ENCODE data around the gene PAH.

The PAH gene

GRCh38 chr12:102965281-102966155, 48.5 kb upstream of the PAH start:
- POLR2A ChIA-PET = no interaction called here
- H3K9me3 ChIP-seq (ENCODE audit: control insufficient read depth, insufficient read depth, low read depth, low read length) = no peaks in the 10 kb centered on the region

More at GRCh38 chr12:102965281-102966155, 48.5 kb upstream of the PAH start:
- no peaks in the 10 kb centered on the region for H3K36me3 ChIP-seq (ENCODE audit: control insufficient read depth in 2 of 2, insufficient read depth in 1 of 2, low read length in 2 of 2)
- H3K4me1 ChIP-seq (ENCODE audit: control insufficient read depth, insufficient read depth, low read length) = no peaks in the 10 kb centered on the region
- H3K27ac ChIP-seq (ENCODE audit: extremely low read depth, low read depth, low read length) = no peak overlapping the region
- CTCF ChIA-PET = no interaction called here
- TF ChIP-seq ZIC2 (tag by site-specific recombination; IDR thresholded peaks at IDR 0.05) (no peak), ZNF140 (tag by site-specific recombination; IDR thresholded peaks at IDR 0.05) (no peak), ZNF266 (tag by site-specific recombination; IDR thresholded peaks at IDR 0.05; ENCODE audit: low read depth) (no peak), ZNF114 (tag by site-specific recombination; IDR thresholded peaks at IDR 0.05) (no peak), TSHZ1 (tag by site-specific recombination; IDR thresholded peaks at IDR 0.05; ENCODE audit: borderline replicate concordance) (no peak), ZNF530 (tag by site-specific recombination; IDR thresholded peaks at IDR 0.05; ENCODE audit: low read depth) (no peak), ZNF133 (tag by site-specific recombination; IDR thresholded peaks at IDR 0.05) (no peak), ZNF76 (tag by site-specific recombination; IDR thresholded peaks at IDR 0.05; ENCODE audit: borderline replicate concordance, low read depth) (no peak), ATF2 (tag by site-specific recombination; IDR thresholded peaks at IDR 0.05; ENCODE audit: low read depth) (no peak), ZNF354C (tag by site-specific recombination; IDR thresholded peaks at IDR 0.05; ENCODE audit: borderline replicate concordance, low read depth) (no peak), ZNF324 (tag by site-specific recombination; IDR thresholded peaks at IDR 0.05) (no peak), ZNF521 (tag by site-specific recombination; IDR thresholded peaks at IDR 0.05) (no peak), YY1 (tag by site-specific recombination; IDR thresholded peaks at IDR 0.05) (no peak), ZNF335 (tag by site-specific recombination; conservative IDR thresholded peaks at IDR 0.05) (no peak), YY2 (tag by site-specific recombination; IDR thresholded peaks at IDR 0.05) (no peak), ZNF510 (tag by site-specific recombination; IDR thresholded peaks at IDR 0.05; ENCODE audit: insufficient replicate concordance) (no peak), KLF10 (tag by site-specific recombination; IDR thresholded peaks at IDR 0.05) (no peak), PRDM2 (tag by site-specific recombination; IDR thresholded peaks at IDR 0.05; ENCODE audit: borderline replicate concordance) (no peak), ZSCAN18 (tag by site-specific recombination; IDR thresholded peaks at IDR 0.05) (no peak), ZNF639 (tag by site-specific recombination; IDR thresholded peaks at IDR 0.05) (no peak)
- H3K4me3 ChIP-seq (ENCODE audit: low read depth, low read length) = no peak overlapping the region; the same call in 1 of the 2 replicates
